ENCODE measurements around the gene HBZ.
"Not testable (repeated sequence)": the region's sequence is repeated elsewhere in the genome, so short reads cannot be mapped to it uniquely, and the experiment has no call there.

DNA sequence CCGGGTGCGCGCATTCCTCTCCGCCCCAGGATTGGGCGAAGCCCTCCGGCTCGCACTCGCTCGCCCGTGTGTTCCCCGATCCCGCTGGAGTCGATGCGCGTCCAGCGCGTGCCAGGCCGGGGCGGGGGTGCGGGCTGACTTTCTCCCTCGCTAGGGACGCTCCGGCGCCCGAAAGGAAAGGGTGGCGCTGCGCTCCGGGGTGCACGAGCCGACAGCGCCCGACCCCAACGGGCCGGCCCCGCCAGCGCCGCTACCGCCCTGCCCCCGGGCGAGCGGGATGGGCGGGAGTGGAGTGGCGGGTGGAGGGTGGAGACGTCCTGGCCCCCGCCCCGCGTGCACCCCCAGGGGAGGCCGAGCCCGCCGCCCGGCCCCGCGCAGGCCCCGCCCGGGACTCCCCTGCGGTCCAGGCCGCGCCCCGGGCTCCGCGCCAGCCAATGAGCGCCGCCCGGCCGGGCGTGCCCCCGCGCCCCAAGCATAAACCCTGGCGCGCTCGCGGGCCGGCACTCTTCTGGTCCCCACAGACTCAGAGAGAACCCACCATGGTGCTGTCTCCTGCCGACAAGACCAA, 20.0 kb downstream of the HBZ start, which contains the start of gene HBA2:
- not testable (repeated sequence) for TF ChIP-seq POLR2A, CTCF, EP300, POLR2AphosphoS5 (IDR thresholded peaks at IDR 0.05)
